Measurements from ENCODE around the gene IL21R.

IL21R gene

GRCh38 chr16:27401768-27402568 lies at the start of gene IL21R:
IL21R (plus strand) TSS chr16:27402174; CDS start chr16:27430072, 27,898 bp downstream.
- peak; percentile 90 for DNase-seq

GRCh38 chr16:27353853-27354252 lies 48.1 kb upstream of the IL21R start:
- DNase-seq, result no peak

- DNase-seq, result peak; percentile 32
These were observed 46.4 kb upstream of the IL21R start for GRCh38 chr16:27355610-27356009.

GRCh38 chr16:27356794-27357193 lies 45.2 kb upstream of the IL21R start:
- DNase-seq, result no peak

- DNase-seq, result no peak
These were observed 42.9 kb upstream of the IL21R start for GRCh38 chr16:27359051-27359450.

GRCh38 chr16:27359615-27360014 lies 42.4 kb upstream of the IL21R start:
- no peak for DNase-seq

- no peak for DNase-seq
These were observed 40.0 kb upstream of the IL21R start for GRCh38 chr16:27361987-27362386.

GRCh38 chr16:27362570-27363245 lies 39.3 kb upstream of the IL21R start:
- DNase-seq, result no peak

GRCh38 chr16:27363246-27363632 lies 38.7 kb upstream of the IL21R start:
- no peak for DNase-seq

- DNase-seq, result no peak
These were observed 38.2 kb upstream of the IL21R start for GRCh38 chr16:27363797-27364196.

- no peak for DNase-seq
These were observed 37.4 kb upstream of the IL21R start for GRCh38 chr16:27364493-27365141.

GRCh38 chr16:27365142-27366089 lies 36.6 kb upstream of the IL21R start:
- no peak for DNase-seq

GRCh38 chr16:27366687-27367460 lies 35.1 kb upstream of the IL21R start:
- DNase-seq, result no peak

GRCh38 chr16:27367461-27368357 lies 34.3 kb upstream of the IL21R start:
- DNase-seq, result peak; percentile 89

- no peak for DNase-seq
These were observed 33.6 kb upstream of the IL21R start for GRCh38 chr16:27368358-27368722.

GRCh38 chr16:27369806-27370205 lies 32.2 kb upstream of the IL21R start:
- no peak for DNase-seq

GRCh38 chr16:27370318-27370717 lies 31.7 kb upstream of the IL21R start:
- no peak for DNase-seq

GRCh38 chr16:27373312-27373711 lies 28.7 kb upstream of the IL21R start:
- DNase-seq, result no peak

- DNase-seq, result no peak
These were observed 27.7 kb upstream of the IL21R start for GRCh38 chr16:27374221-27374803.

- DNase-seq, result peak; percentile 36
These were observed 27.1 kb upstream of the IL21R start for GRCh38 chr16:27374804-27375425.

Data from CD4-positive, alpha-beta T cell treated with Interleukin-12 subunit alpha and Interleukin-12 subunit beta, for 1 hour (primary cell).